Mammary epithelial cell (primary cell): ENCODE results near the gene STX10.
A peak's percentile ranks its signal among the peaks of the same experiment; 100 is the strongest.

Source experiments
- CTCF ChIP-seq, 2 donors: IDR thresholded peaks in 1 of 2; conservative IDR thresholded peaks in 1 of 2; 2 replicates each; pipeline ENCODE4 v1.5.1; 2011 to 2012; ENCODE audit warnings: inconsistent platforms in 2 of 2, low read length in 2 of 2, mild to moderate bottlenecking in 2 of 2, control low read depth in 1 of 2, low read depth in 1 of 2; ENCODE audit not compliant: insufficient read depth in 1 of 2; ENCODE audit errors: extremely low read depth in 1 of 2
- EZH2 ChIP-seq: IDR thresholded peaks from 2 replicates; pipeline ENCODE4 v1.6.1; 2012; ENCODE audit warnings: low read length, inconsistent platforms, borderline replicate concordance

- peak; percentile 10 to 22 for TF ChIP-seq CTCF (conservative IDR thresholded peaks at IDR 0.05 in 1 of 2, IDR thresholded peaks at IDR 0.05 in 1 of 2; ENCODE audit: extremely low read depth in 1 of 2, insufficient read depth in 1 of 2, low read depth in 1 of 2, low read length in 2 of 2)
- TF ChIP-seq EZH2, result no peak
Observed at GRCh38 chr19:13100841-13101589, 49.2 kb downstream of the STX10 start.
